Esophagus (tissue), 2 donors: ENCODE results near the gene C1QTNF3. TPM values are rescaled to one million over a fixed set of nuclear protein-coding genes. Genes with fewer than 3 reads are reported as not detected.

Experiments
- H3K27ac ChIP-seq, 2 donors: one replicate each; pipeline ENCODE4 v1.5.1; 2013; ENCODE audit warnings: low read depth in 2 of 2, mild to moderate bottlenecking in 2 of 2, inconsistent platforms in 1 of 2, low read length in 1 of 2, moderate library complexity in 1 of 2
- H3K27me3 ChIP-seq, 2 donors: one replicate each; pipeline ENCODE4 v1.6.1; 2013; ENCODE audit warnings: low read length in 2 of 2, control low read depth in 1 of 2, mild to moderate bottlenecking in 1 of 2; ENCODE audit not compliant: insufficient read depth in 2 of 2, control insufficient read depth in 1 of 2
- H3K36me3 ChIP-seq, 2 donors: one replicate each; pipeline ENCODE4 v1.6.1; 2013; ENCODE audit warnings: low read length in 1 of 2; ENCODE audit not compliant: control insufficient read depth in 2 of 2, insufficient read depth in 2 of 2
- H3K4me1 ChIP-seq, 2 donors: one replicate each; pipeline ENCODE4 v1.6.1; 2013; ENCODE audit warnings: low read length in 1 of 2; ENCODE audit not compliant: control insufficient read depth in 2 of 2, insufficient read depth in 2 of 2
- H3K4me3 ChIP-seq, 2 donors: one replicate each; pipeline ENCODE4 v1.5.1; 2013; ENCODE audit warnings: low read length in 2 of 2, mild to moderate bottlenecking in 2 of 2, low read depth in 1 of 2, moderate library complexity in 1 of 2
- H3K9me3 ChIP-seq, 2 donors: one replicate each; pipeline ENCODE4 v1.6.1; 2013; ENCODE audit warnings: mild to moderate bottlenecking in 2 of 2, low read depth in 1 of 2, low read length in 1 of 2, moderate library complexity in 1 of 2; ENCODE audit not compliant: control insufficient read depth in 2 of 2, insufficient read depth in 1 of 2
- WGBS, 2 donors: extraction: QIAGEN DNeasy Blood & Tissue Kit; methylation state at CpG; one replicate each; pipeline ENCODE4 v1.1.7; 2013; 5-methylcytosine and 5-hydroxymethylcytosine counted together
- polyA plus RNA-seq, 2 donors: library from polyadenylated mRNA; stranded (reverse); fragments of 200-250 nt; gene quantifications; one replicate each; pipeline ENCODE4 v1.2.3, GENCODE V29; 2013
- donor health status: healthy with polysubstance abuse.
- donor health status: Bipolar disorder and iron deficiency.

Gene C1QTNF3
- polyA plus RNA-seq, 2 donors, result 1.2 to 5.0 TPM

- H3K27ac ChIP-seq, result peak within 1 kb of the TSS; percentile 94 to 95
These were observed 35.1 kb downstream of the C1QTNF3 start, which contains the start of gene AMACR for GRCh38 chr5:34007621-34008600. Gene AMACR, minus strand, starts transcription at chr5:34008050. Its CDS starts 31 bp downstream, at chr5:34008019.

GRCh38 chr5:34007201-34007620, 35.8 kb downstream of the C1QTNF3 start:
- Histone ChIP-seq H3K27ac (peak overlapping the region; percentile 94 to 95), H3K4me3 (peak overlapping the region; percentile 62 to 71), H3K36me3 (peaks cover 2 to 8% of the 10 kb centered on the region in 2 donors), H3K9me3 (no peaks in the 10 kb centered on the region), H3K4me1 (peaks cover 0 to 2% of the 10 kb centered on the region in 2 donors), H3K27me3 (no peaks in the 10 kb centered on the region)
- WGBS, 2 donors, result 5 to 9% methylated on average over 11 of the region's 11 CpGs

More at GRCh38 chr5:34007621-34008600, 35.1 kb downstream of the C1QTNF3 start, which contains the start of gene AMACR:
- H3K4me3 ChIP-seq, result peak within 1 kb of the TSS; percentile 62 to 71
- H3K36me3 ChIP-seq, result peaks cover 2 to 5% of the 10 kb centered on the region in 2 donors
- H3K9me3 ChIP-seq, result no peaks in the 10 kb centered on the region
- 1% methylated on average over 74 to 76 of the region's 76 CpGs for WGBS, 2 donors
- H3K27me3 ChIP-seq, result no peaks in the 10 kb centered on the region
- peaks cover 0 to 2% of the 10 kb centered on the region in 2 donors for H3K4me1 ChIP-seq

- peaks cover 0 to 2% of the 10 kb centered on the region in 2 donors for H3K4me1 ChIP-seq
These were observed 37.3 kb downstream of the C1QTNF3 start for GRCh38 chr5:34005681-34006080.

GRCh38 chr5:34005211-34005610, 37.8 kb downstream of the C1QTNF3 start:
- no peak overlapping the region for H3K27ac ChIP-seq
- H3K36me3 ChIP-seq, result peaks cover 2 to 8% of the 10 kb centered on the region in 2 donors
- WGBS, 2 donors, result 82 to 90% methylated on average over 4 of the region's 4 CpGs
- no peaks in the 10 kb centered on the region for H3K9me3 ChIP-seq
- H3K4me3 ChIP-seq, result no peak overlapping the region
- peaks cover 0 to 2% of the 10 kb centered on the region in 2 donors for H3K4me1 ChIP-seq
- H3K27me3 ChIP-seq, result no peaks in the 10 kb centered on the region

More at GRCh38 chr5:34005681-34006080, 37.3 kb downstream of the C1QTNF3 start:
- H3K27ac ChIP-seq, result no peak overlapping the region
- no peak overlapping the region for H3K4me3 ChIP-seq
- H3K27me3 ChIP-seq, result no peaks in the 10 kb centered on the region
- WGBS, 2 donors, result 85 to 86% methylated on average over 4 of the region's 4 CpGs
- H3K36me3 ChIP-seq, result peaks cover 2 to 8% of the 10 kb centered on the region in 2 donors
- H3K9me3 ChIP-seq, result no peaks in the 10 kb centered on the region

- no peak overlapping the region for H3K27ac ChIP-seq
- WGBS, 2 donors, result 91 to 92% methylated on average over 4 of the region's 4 CpGs
- no peaks in the 10 kb centered on the region for H3K27me3 ChIP-seq
- no peak overlapping the region for H3K4me3 ChIP-seq
- H3K9me3 ChIP-seq, result no peaks in the 10 kb centered on the region
- H3K4me1 ChIP-seq, result peaks cover 0 to 2% of the 10 kb centered on the region in 2 donors
- peaks cover 2 to 8% of the 10 kb centered on the region in 2 donors for H3K36me3 ChIP-seq
These were observed 39.1 kb downstream of the C1QTNF3 start for GRCh38 chr5:34003941-34004340.

- no peak overlapping the region for H3K27ac ChIP-seq
- H3K4me3 ChIP-seq, result no peak overlapping the region
- H3K4me1 ChIP-seq, result peaks cover 0 to 2% of the 10 kb centered on the region in 2 donors
- H3K27me3 ChIP-seq, result no peaks in the 10 kb centered on the region
- no peaks in the 10 kb centered on the region for H3K9me3 ChIP-seq
- peaks cover 2 to 9% of the 10 kb centered on the region in 2 donors for H3K36me3 ChIP-seq
- 95 to 97% methylated on average over 10 of the region's 10 CpGs for WGBS, 2 donors
These were observed 40.2 kb downstream of the C1QTNF3 start for GRCh38 chr5:34002629-34003328.

GRCh38 chr5:34001241-34001841, 41.7 kb downstream of the C1QTNF3 start:
- Histone ChIP-seq H3K4me3 (no peak overlapping the region), H3K4me1 (peaks cover 2% of the 10 kb centered on the region in 2 donors), H3K36me3 (peaks cover 2 to 9% of the 10 kb centered on the region in 2 donors), H3K27ac (peak overlapping the region in 1 of 2 donors; percentile 74), H3K27me3 (no peaks in the 10 kb centered on the region), H3K9me3 (no peaks in the 10 kb centered on the region)
- WGBS, 2 donors, result 45 to 53% methylated on average over 10 of the region's 10 CpGs

GRCh38 chr5:33999978-34000377, 43.0 kb downstream of the C1QTNF3 start:
- Histone ChIP-seq H3K9me3 (no peaks in the 10 kb centered on the region), H3K36me3 (peaks cover 2 to 9% of the 10 kb centered on the region in 2 donors), H3K27me3 (no peaks in the 10 kb centered on the region), H3K27ac (no peak overlapping the region), H3K4me3 (no peak overlapping the region), H3K4me1 (peaks cover 2% of the 10 kb centered on the region in 2 donors)
- WGBS, 2 donors, result 91 to 92% methylated on average over 4 of the region's 4 CpGs
